Activated T-cell treated with anti-CD3 and anti-CD28 coated beads, Interleukin-2, amount 50 U/mL, for 4 hours (primary cell): ENCODE measurements around the gene TTK. TPM values are rescaled to one million over a fixed set of nuclear protein-coding genes. Genes with fewer than 3 reads are reported as not detected.
"Not testable (repeated sequence)": the region's sequence is repeated elsewhere in the genome, so short reads cannot be mapped to it uniquely, and the experiment has no call there.

Experiments used
- ATAC-seq, 2 donors: fragments of 200-7000 bp; cut with Tn5 transposase; one replicate each; pipeline ENCODE4 v1.10.0; 2021
- DNase-seq: peaks from one replicate; pipeline ENCODE4 v3.0.0-alpha.2; 2020
- H3K27me3 Mint-ChIP-seq: one replicate; pipeline ENCODE4 v1.8.0; 2021; ENCODE audit warnings: low read depth, mixed read lengths
- H3K36me3 Mint-ChIP-seq: one replicate; pipeline ENCODE4 v1.8.0; 2022; ENCODE audit warnings: mixed read lengths; ENCODE audit not compliant: insufficient read depth
- H3K4me1 Mint-ChIP-seq: one replicate; pipeline ENCODE4 v1.8.0; 2021; ENCODE audit warnings: low read depth, mixed read lengths
- H3K4me3 Mint-ChIP-seq: one replicate; pipeline ENCODE4 v1.8.0; 2021; ENCODE audit warnings: mild to moderate bottlenecking, moderate library complexity, mixed read lengths
- H3K9me3 Mint-ChIP-seq: one replicate; pipeline ENCODE4 v1.8.0; 2021; ENCODE audit warnings: mixed read lengths
- total RNA-seq, 3 donors: library from RNA; stranded (reverse); gene quantifications; one replicate each; pipeline ENCODE4 v1.2.1, GENCODE V29; 2021

The TTK gene
- total RNA-seq, 3 donors from 2014 or later: 7.6 to 10.9 (median 9.8) TPM

DNA sequence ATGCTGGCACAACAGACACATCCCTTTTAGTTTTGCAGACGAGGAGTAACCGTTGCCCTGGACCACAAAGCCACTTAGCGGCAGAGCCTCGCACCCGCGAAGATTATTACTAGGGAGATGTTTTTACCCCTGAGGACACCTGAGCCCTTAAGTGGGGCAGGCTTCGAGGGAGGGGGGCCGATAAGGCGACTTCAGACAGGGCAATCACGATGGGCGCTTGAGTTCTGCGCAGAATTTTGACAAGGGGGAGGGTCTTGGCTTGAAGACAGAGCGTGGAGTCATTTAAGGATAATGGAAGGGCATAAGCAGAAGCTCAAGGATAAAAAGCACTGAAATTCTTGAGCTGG, 650 bp upstream of the TTK start:
- Mint-ChIP-seq H3K27me3 (no peaks in the 10 kb centered on the region), H3K4me3 (peak overlapping the region; percentile 86), H3K9me3 (no peaks in the 10 kb centered on the region), H3K4me1 (peaks cover 10% of the 10 kb centered on the region), H3K36me3 (no peaks in the 10 kb centered on the region)
- peak; percentile 4 for DNase-seq
- ATAC-seq: peak in 1 of 2 donors; percentile 6

DNA sequence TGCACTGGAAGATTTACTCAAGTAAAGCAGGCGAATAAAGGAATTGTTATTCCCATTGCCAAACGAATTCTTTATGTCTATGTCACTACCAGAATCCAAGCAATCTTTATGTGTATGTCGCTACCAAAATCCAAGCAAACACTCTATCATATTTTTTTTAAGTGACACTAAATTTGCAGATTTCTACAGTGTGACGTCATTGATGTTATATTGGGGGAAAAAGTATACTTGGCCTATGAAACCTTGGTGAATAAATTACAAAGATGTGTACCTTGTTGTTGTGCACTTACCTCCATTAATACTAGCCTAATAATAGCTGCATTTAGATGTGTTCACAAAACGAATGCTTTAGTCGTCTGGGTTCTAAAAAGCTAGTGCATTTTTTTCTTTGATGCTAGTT, 957 bp downstream of the TTK start:
- DNase-seq (no peak), ATAC-seq (no peak)
- Mint-ChIP-seq H3K4me1 (peaks cover 10% of the 10 kb centered on the region), H3K36me3 (no peaks in the 10 kb centered on the region), H3K9me3 (no peaks in the 10 kb centered on the region), H3K27me3 (no peaks in the 10 kb centered on the region), H3K4me3 (peak overlapping the region; percentile 86)

GRCh38 chr6:80006541-80006940, 2.1 kb downstream of the TTK start:
- no peak for ATAC-seq
- no peak overlapping the region for H3K4me3 Mint-ChIP-seq
- H3K27me3 Mint-ChIP-seq: no peaks in the 10 kb centered on the region
- no peak for DNase-seq
- peaks cover 10% of the 10 kb centered on the region for H3K4me1 Mint-ChIP-seq
- H3K9me3 Mint-ChIP-seq: no peaks in the 10 kb centered on the region
- no peaks in the 10 kb centered on the region for H3K36me3 Mint-ChIP-seq

DNA sequence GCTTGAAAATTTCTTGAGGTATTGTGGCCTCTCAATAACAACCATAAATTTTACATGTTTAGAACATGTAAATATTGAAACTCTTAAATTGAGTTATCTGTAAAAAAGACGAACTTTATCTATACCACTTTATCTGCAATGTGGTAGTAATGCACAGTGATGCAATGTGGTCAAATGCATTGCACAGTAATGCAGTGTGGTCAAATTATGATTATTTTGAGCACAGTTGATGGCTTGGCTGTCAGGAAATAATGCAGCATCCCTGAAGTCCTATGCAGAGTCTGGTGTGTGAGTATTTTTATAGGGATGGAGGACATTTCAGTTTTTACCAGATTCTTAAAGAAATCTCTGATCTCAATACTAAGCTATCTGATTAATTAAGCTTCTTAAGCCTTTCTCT, 5.1 kb downstream of the TTK start:
- no peaks in the 10 kb centered on the region for H3K4me1 Mint-ChIP-seq
- H3K4me3 Mint-ChIP-seq: no peak overlapping the region
- DNase-seq (no peak), ATAC-seq (no peak)
- H3K36me3 Mint-ChIP-seq: no peaks in the 10 kb centered on the region
- no peaks in the 10 kb centered on the region for H3K9me3 Mint-ChIP-seq
- H3K27me3 Mint-ChIP-seq: no peaks in the 10 kb centered on the region

DNA sequence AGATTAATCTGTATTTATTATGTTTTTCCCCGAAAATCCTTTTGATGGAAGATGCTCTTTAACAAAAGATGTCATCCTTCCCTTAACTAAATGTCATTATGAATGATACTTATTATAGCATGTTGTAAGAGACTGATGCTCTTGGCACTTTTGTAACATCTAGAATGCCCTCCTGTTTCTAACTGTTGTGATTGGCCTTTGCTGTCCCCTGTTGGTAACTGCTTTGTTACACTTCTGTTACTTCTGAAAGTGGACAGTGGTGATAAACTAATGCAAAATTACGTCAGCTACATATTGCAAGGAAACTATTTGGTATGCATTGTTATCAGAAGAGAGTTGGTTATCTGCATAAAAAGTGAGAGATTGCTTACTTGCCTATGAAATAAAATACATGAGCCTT, 5.8 kb downstream of the TTK start:
- no peak for ATAC-seq
- Mint-ChIP-seq H3K27me3 (no peaks in the 10 kb centered on the region), H3K4me3 (no peak overlapping the region), H3K9me3 (no peaks in the 10 kb centered on the region), H3K36me3 (no peaks in the 10 kb centered on the region), H3K4me1 (no peaks in the 10 kb centered on the region)
- no peak for DNase-seq

- Mint-ChIP-seq H3K9me3 (no peaks in the 10 kb centered on the region), H3K36me3 (no peaks in the 10 kb centered on the region), H3K4me1 (no peaks in the 10 kb centered on the region), H3K27me3 (no peaks in the 10 kb centered on the region), H3K4me3 (no peak overlapping the region)
- ATAC-seq: no peak
- DNase-seq: no peak
Measured at GRCh38 chr6:80015839-80016435, 11.5 kb downstream of the TTK start.

DNA sequence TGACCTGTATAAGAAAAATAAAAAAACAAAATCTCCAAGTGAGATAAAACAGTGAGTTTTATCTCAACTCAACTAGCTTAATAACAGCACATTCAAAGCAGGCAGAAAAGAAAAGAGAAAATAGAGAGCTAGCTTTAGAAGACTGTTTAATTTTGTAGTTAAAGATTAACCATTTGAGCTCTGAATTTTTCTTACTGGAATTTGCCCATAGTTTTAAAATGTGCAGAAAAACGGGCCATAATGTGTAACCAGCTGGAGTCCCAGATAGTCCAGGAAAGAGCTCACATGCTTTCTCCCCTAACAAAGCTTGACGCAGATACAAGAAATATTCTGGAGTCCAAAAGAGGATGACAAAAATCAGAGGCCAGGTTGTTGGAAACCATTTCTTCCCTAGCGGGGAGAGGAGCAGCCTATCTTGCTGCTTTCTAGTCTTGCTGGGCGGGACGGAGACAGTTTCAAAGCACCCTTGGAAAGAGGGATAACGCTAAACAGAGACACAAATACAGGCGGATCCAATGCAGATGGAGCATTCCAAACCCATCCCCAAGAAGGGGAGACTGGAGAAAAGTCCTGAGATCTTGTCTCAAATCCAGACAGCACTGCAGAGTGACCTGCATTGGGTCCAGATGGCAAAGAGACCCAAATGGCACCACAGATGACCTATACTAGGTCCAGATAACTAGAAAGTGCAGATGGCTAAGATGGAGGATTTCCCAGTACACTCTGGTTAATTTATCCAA, 16.1 kb downstream of the TTK start:
- Mint-ChIP-seq H3K4me1 (no peaks in the 10 kb centered on the region), H3K9me3 (no peaks in the 10 kb centered on the region), H3K36me3 (no peaks in the 10 kb centered on the region), H3K27me3 (no peaks in the 10 kb centered on the region), H3K4me3 (no peak overlapping the region)
- DNase-seq (no peak), ATAC-seq (no peak)

DNA sequence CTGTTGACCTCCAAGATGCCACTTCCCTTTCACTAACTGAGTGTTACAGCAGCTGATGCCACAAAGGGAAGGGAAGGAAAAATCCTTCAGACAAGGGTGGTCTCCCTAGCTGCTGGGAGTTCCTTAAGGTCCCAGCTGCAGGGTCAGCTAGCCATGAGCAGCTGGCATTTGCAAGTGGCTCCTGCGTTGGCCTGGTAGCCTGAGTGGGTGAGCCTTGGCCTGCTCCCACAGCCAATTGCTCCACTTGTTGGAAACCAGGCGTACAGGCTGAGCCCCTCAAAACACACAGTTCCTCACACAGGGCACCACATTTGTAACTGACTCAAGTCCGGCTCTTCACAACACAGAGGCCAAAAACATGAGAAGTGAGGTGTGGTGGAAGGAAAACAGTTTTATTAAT, 16.7 kb downstream of the TTK start:
- Mint-ChIP-seq H3K4me1 (no peaks in the 10 kb centered on the region), H3K36me3 (no peaks in the 10 kb centered on the region)
- no peak for DNase-seq

GRCh38 chr6:80021591-80021990, 17.1 kb downstream of the TTK start:
- no peaks in the 10 kb centered on the region for H3K9me3 Mint-ChIP-seq
- no peaks in the 10 kb centered on the region for H3K27me3 Mint-ChIP-seq

More for the DNA sequence above, 16.7 kb downstream of the TTK start:
- Mint-ChIP-seq H3K4me3 (no peak overlapping the region), H3K27me3 (no peaks in the 10 kb centered on the region), H3K9me3 (no peaks in the 10 kb centered on the region)
- no peak for ATAC-seq

GRCh38 chr6:80022803-80023202, 18.4 kb downstream of the TTK start:
- H3K4me1 Mint-ChIP-seq: no peaks in the 10 kb centered on the region
- H3K36me3 Mint-ChIP-seq: no peaks in the 10 kb centered on the region
- DNase-seq (no peak), ATAC-seq (no peak)
- no peak overlapping the region for H3K4me3 Mint-ChIP-seq
- H3K9me3 Mint-ChIP-seq: no peaks in the 10 kb centered on the region
- no peaks in the 10 kb centered on the region for H3K27me3 Mint-ChIP-seq

More at GRCh38 chr6:80021591-80021990, 17.1 kb downstream of the TTK start:
- no peak for ATAC-seq
- no peak for DNase-seq
- H3K4me3 Mint-ChIP-seq: no peak overlapping the region
- no peaks in the 10 kb centered on the region for H3K4me1 Mint-ChIP-seq
- no peaks in the 10 kb centered on the region for H3K36me3 Mint-ChIP-seq

DNA sequence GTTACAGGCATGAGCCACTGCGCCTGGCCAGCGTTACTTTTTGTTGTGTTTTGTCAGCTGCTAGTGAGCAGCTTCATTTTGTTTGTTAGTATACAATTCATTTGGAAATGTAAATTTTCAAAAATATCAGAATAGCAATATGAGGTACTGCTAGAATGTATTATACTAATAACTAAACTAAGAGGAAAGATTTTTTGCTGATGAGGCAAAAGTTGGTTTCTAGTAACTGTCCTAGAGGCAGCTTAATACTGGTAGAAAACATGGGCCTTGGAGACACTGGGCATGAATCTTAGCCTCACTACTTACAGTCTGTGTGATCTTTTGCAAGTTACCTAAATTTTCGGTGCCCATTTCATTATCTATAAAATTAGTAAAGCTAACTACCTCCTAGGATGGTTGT, 24.1 kb downstream of the TTK start:
- ATAC-seq (no peak), DNase-seq (no peak)
- Mint-ChIP-seq H3K27me3 (no peaks in the 10 kb centered on the region), H3K36me3 (peaks cover 4% of the 10 kb centered on the region), H3K4me1 (peaks cover 2% of the 10 kb centered on the region), H3K9me3 (no peaks in the 10 kb centered on the region), H3K4me3 (no peak overlapping the region)

DNA sequence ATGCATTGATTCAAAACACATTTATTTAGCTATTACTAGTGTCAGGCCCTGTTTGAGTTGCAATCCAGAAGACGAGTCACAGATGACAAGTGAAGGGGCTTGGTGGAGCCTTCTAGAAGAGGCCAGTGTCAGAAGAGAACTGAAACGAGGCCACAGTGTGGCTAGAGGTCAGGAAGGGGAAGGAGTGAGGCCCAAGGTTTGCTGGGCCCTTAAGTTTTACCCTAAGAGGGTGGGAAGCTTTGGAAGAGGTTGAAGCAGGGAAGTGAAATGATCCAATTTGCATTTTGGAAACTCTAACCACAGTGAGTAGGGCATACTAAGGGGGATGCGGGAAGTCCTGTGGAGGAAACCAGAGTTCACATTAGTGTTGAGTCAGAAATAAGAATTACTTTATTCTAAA, 25.0 kb downstream of the TTK start:
- H3K9me3 Mint-ChIP-seq: no peaks in the 10 kb centered on the region
- H3K4me3 Mint-ChIP-seq: no peak overlapping the region
- H3K27me3 Mint-ChIP-seq: no peaks in the 10 kb centered on the region
- H3K4me1 Mint-ChIP-seq: peaks cover 2% of the 10 kb centered on the region
- DNase-seq: no peak
- peaks cover 4% of the 10 kb centered on the region for H3K36me3 Mint-ChIP-seq
- ATAC-seq: no peak

GRCh38 chr6:80048220-80048619, 43.8 kb downstream of the TTK start:
- H3K4me1 Mint-ChIP-seq, DNase-seq, H3K4me3 Mint-ChIP-seq, H3K9me3 Mint-ChIP-seq, H3K27me3 Mint-ChIP-seq, H3K36me3 Mint-ChIP-seq, ATAC-seq: not testable (repeated sequence)

DNA sequence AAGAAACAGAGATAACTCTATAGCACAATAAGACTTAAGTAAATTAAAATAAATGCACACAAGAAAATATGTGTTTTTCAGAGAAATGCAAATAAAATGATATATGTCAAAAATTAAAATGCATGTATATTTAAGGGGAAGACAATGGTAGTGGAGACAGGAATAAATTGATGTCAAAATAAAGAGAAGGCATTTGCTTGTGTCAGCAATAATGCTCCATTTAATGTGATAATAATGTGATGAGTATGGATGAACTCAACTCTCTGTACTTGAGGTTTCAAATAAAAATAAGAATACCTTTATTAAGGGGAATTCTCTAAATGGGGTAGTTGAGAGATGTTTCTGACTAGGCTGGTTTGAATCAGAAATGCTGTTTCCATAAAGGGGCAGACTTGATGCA, 56.3 kb downstream of the TTK start:
- no peaks in the 10 kb centered on the region for H3K27me3 Mint-ChIP-seq
- no peaks in the 10 kb centered on the region for H3K4me1 Mint-ChIP-seq
- H3K4me3 Mint-ChIP-seq: no peak overlapping the region
- DNase-seq (no peak), ATAC-seq (no peak)
- no peaks in the 10 kb centered on the region for H3K36me3 Mint-ChIP-seq
- no peaks in the 10 kb centered on the region for H3K9me3 Mint-ChIP-seq

DNA sequence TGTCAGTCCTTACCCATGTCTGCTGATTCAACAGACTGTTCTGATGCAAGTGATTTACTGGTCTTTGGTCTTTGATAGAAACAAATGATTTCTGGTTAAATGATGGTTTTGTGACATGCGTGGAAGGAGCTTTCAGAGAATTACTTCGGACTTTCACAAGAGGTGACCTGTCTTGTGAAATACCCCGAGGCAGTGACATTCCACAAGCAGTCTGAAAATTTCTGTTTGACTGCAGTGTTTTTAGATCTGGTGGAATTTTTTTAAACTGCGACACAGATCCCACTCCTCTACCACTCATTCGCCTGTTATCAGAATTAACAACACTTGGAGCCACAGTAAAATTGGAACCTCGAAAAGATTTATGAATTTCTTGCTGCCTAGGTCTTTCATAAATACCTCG, 63.7 kb downstream of the TTK start:
- H3K4me1 Mint-ChIP-seq, ATAC-seq, H3K27me3 Mint-ChIP-seq, H3K36me3 Mint-ChIP-seq, DNase-seq, H3K9me3 Mint-ChIP-seq, H3K4me3 Mint-ChIP-seq: not testable (repeated sequence)
